GM20000 (cell line): ENCODE measurements around the gene MEGF6.

ENCODE experiments used
- DNase-seq: peaks from one replicate; pipeline ENCODE4 v3.0.0; 2012; ENCODE audit warnings: low spot score
- TF ChIP-seq, protein P1 (sequence below): IDR thresholded peaks from 2 replicates; pipeline ENCODE4 v1.5.1; 2012; ENCODE audit warnings: mild to moderate bottlenecking, control low read depth; ENCODE audit errors: extremely low read depth, missing control alignments

Gene MEGF6

DNA sequence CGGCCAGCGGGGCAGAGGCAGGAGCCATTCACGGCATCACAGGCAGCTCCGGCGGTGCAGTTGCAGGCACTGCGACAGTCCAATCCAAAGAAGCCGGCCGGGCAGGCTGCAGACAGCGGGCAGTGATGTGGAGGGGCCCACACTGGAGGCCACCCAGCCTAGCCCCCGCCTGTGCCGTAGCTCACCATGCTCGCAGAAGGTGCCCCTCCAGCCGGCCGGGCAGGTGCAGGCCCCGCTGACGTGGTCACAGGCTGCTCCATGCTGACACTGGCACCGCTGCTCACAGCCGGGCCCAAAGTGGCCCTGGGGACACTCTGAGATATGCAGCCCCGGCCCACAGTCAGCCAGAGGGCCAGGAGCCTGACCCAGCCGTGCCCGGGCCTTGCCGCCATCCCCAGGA is 111.7 kb downstream of the MEGF6 start:
- no peak for DNase-seq
- TF ChIP-seq, protein P1, sequence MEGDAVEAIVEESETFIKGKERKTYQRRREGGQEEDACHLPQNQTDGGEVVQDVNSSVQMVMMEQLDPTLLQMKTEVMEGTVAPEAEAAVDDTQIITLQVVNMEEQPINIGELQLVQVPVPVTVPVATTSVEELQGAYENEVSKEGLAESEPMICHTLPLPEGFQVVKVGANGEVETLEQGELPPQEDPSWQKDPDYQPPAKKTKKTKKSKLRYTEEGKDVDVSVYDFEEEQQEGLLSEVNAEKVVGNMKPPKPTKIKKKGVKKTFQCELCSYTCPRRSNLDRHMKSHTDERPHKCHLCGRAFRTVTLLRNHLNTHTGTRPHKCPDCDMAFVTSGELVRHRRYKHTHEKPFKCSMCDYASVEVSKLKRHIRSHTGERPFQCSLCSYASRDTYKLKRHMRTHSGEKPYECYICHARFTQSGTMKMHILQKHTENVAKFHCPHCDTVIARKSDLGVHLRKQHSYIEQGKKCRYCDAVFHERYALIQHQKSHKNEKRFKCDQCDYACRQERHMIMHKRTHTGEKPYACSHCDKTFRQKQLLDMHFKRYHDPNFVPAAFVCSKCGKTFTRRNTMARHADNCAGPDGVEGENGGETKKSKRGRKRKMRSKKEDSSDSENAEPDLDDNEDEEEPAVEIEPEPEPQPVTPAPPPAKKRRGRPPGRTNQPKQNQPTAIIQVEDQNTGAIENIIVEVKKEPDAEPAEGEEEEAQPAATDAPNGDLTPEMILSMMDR: no peak

DNA sequence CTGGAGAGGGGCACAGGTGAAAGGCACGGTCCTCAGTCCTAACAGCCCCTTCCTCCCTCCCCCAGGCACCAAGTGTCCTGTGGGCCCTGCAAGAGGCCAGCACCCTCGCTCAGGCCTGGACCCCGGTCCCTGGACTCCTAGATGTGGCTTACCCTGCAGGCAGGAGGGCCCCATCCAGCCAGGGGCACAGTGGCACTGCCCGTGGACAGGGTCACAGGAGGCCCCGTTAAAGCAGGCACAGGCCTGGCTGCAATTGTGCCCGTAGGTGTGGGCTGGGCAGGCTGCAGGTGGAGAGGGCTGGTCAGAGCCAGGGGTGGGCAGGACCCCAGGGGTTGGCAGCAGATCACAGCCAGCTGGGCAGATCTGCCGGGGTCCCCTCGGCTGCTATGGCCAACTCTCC is 112.3 kb downstream of the MEGF6 start:
- TF ChIP-seq, protein P1: no peak
- DNase-seq: no peak

DNA sequence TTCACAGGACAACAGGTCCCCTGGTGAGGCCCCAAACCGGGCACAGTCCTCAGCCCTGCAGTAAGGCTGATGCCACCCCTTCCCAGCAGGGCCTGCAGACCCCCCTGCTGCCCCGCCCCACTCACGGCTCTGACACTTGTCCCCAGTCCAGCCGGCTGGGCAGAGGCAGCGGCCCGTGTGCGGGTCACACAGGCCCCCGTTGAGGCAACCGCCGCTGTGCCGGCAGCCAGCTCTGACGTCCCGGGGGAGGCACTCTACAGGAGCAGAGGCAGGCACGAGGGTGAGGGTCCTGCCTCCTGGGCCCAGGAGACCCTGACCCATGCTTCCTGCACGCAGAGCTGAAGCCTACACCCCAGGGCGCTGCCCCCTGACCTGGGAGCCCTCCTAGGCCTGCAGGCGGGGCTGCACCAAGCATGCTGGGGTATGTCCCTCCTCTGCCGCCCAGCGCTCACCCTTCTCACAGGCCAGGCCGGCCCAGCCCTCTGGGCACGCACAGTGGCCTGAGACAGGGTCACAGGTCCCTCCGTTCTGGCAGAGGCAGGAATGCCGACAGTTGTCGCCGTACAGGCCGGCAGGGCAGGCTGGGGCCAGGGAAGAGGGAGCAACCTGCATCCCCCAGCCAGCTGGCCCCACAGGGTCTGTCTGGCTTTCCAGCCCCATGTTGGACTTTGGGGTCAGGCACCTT is 112.9 kb downstream of the MEGF6 start:
- DNase-seq: no peak
- TF ChIP-seq, protein P1: no peak

DNA sequence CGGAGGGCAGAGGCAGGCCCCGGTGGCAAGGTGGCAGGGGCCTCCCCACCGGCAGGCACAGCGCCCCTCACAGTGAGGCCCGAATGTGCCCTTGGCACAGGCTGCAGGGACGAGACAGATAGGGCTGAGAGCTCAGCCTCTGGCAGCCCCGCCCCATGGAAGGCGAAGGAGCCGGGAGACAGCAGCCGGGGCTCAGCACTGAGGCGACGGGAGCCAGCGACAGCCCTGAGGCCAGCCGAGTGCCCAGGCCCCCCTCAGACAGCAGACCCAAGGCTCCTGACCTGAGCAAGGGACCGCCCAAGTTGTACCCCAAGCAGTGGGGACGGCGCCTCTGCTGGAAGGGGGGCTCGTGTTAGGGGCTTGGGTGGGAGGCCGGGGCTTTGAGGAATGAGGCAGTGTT is 113.8 kb downstream of the MEGF6 start:
- no peak for DNase-seq
- TF ChIP-seq, protein P1: no peak

DNA sequence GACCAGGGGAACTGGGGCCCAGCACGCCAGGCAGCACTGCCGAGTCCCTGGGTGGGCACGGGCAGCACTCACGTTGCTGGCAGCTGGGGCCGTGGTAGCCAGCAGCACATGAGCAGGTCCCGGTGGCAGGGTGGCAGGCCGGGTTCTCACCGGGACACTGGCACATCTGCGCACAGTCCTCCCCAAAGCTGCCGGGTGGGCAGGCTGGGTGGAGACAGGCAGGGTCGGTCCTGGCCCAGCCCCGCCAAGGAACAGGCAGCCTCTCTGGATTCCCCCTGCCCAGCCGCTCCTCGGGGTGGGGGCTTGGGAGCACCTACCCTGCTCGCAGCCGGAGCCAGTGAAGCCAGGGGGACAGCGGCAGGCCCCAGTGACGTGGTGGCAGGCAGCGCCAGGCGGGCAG is 114.4 kb downstream of the MEGF6 start:
- TF ChIP-seq, protein P1: no peak
- DNase-seq: no peak

DNA sequence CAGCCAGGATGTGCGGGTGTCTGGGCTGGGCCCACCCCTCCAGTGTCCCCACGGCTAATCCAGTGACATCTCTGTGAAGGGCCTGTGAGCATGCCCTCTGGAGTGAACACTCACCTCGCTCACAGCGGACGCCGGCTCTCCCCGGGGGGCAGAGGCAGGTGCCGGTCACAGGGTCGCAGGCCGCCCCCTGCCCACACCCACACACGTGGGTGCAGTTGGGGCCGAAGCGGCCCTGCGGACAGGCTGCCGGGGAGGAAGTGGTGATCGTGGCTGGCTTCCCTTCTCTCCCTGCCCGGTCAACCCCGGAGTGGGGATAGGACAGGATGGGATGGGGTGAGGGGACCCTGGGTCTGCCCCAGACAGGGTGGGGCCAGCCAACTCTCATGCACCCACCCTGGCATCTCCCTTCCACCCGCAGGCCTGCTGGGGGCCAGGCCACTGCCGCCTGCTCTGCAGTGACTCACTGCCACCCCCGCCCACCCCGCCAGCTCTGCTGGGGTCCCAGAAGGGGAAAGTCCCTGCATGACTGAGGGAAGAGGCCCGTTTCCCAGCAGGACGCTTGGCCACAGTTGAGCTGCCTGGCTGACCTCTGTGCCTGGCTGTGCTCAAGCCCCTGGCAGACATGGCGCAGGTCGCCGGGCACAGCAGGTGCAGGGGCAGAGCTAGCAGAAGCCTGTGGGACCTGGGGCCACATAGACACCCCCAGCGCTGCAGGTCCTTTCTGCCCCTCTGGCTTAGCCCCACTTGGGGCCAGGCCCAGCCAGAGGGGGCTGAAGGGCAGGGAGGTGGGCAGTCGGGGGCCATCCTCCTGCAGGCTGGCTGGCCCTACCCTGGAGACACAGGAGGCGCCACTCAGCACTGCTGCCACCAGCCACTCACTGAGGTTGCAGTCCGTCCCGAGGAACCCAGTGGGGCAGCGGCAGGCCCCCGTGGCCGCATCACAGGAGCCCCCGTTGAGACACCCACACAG is 115.2 kb downstream of the MEGF6 start:
- DNase-seq: no peak
- TF ChIP-seq, protein P1: no peak
